Caco-2 (cell line): ENCODE results near the gene DLG4. TPM values are rescaled to one million over a fixed set of nuclear protein-coding genes. Genes with fewer than 3 reads are reported as not detected.

ENCODE experiments used
- BruUV-seq: library from RNA; stranded (reverse); fragments of 400-500 nt; replicated peaks from 2 replicates; lab custom pipeline; 2021; lab: Mats Ljungman, UMichigan
- CTCF ChIA-PET: fragments of 300-600 bp; sonication (Branson Sonifier 250); formaldehyde crosslinking; loops from one replicate; lab custom pipeline; 2022; ENCODE audit warnings: antibody characterized with exemption; lab: Charles Lee
- POLR2A ChIA-PET: fragments of 300-600 bp; sonication (Branson Sonifier 250); formaldehyde crosslinking; loops from one replicate; lab custom pipeline; 2022; ENCODE audit warnings: antibody characterized with exemption; lab: Charles Lee
- DNase-seq, 2 experiments: peaks; one replicate each; pipeline versions ENCODE4 v3.0.0 to v3.0.0-alpha.2; 2020 to 2022
- H3K27me3 ChIP-seq: replicated peaks from 2 replicates; pipeline ENCODE4 v1.6.0; 2011; ENCODE audit warnings: low read length; ENCODE audit not compliant: control insufficient read depth, insufficient read depth
- H3K36me3 ChIP-seq: 2 replicates; pipeline ENCODE4 v1.5.1; 2011; ENCODE audit warnings: low read length; ENCODE audit not compliant: control insufficient read depth, insufficient read depth
- H3K4me1 ChIP-seq: fragments of 250-450 bp; sonication (Bioruptor Pico); 2 replicates; pipeline ENCODE4 v1.5.1; 2020; ENCODE audit warnings: mild to moderate bottlenecking
- H3K4me3 ChIP-seq: 2 replicates; pipeline ENCODE4 v1.5.1; 2011; ENCODE audit warnings: low read depth, mild to moderate bottlenecking, control low read depth, low read length
- H3K9me3 ChIP-seq: fragments of 250-450 bp; sonication (Bioruptor Pico); 2 replicates; pipeline ENCODE4 v1.5.1; 2020; ENCODE audit warnings: mild to moderate bottlenecking, moderate library complexity
- H3K27ac Mint-ChIP-seq: one replicate; pipeline ENCODE4 v1.8.0; 2022; ENCODE audit warnings: mixed read lengths; ENCODE audit not compliant: unreplicated experiment
- H3K27me3 Mint-ChIP-seq: one replicate; pipeline ENCODE4 v1.8.0; 2022; ENCODE audit warnings: mixed read lengths; ENCODE audit not compliant: insufficient read depth, unreplicated experiment
- H3K36me3 Mint-ChIP-seq: one replicate; pipeline ENCODE4 v1.8.0; 2022; ENCODE audit warnings: mild to moderate bottlenecking, mixed read lengths; ENCODE audit not compliant: insufficient read depth, unreplicated experiment
- H3K4me1 Mint-ChIP-seq: one replicate; pipeline ENCODE4 v1.8.0; 2022; ENCODE audit warnings: low read depth, mixed read lengths; ENCODE audit not compliant: unreplicated experiment
- H3K4me3 Mint-ChIP-seq: one replicate; pipeline ENCODE4 v1.8.0; 2022; ENCODE audit warnings: mild to moderate bottlenecking, moderate library complexity, mixed read lengths; ENCODE audit not compliant: unreplicated experiment
- H3K9me3 Mint-ChIP-seq: one replicate; pipeline ENCODE4 v1.8.0; 2022; ENCODE audit warnings: mixed read lengths; ENCODE audit not compliant: unreplicated experiment
- CTCF ChIP-seq, 2 experiments: fragments of 200-600 bp in 1 of 2; IDR thresholded peaks; 1 replicate in 1 of 2; 2 replicates in 1 of 2; pipeline versions ENCODE4 v1.5.1 to v1.8.0; 2011 to 2022; ENCODE audit warnings: antibody characterized with exemption in 1 of 2, control low read depth in 1 of 2, inconsistent platforms in 1 of 2, low read depth in 1 of 2, low read length in 1 of 2, mild to moderate bottlenecking in 1 of 2, moderate library complexity in 1 of 2; ENCODE audit not compliant: insufficient read depth in 1 of 2, severe bottlenecking in 1 of 2, unreplicated experiment in 1 of 2
- intact Hi-C: fragments of 100-400 bp; cut with micrococcal nuclease; formaldehyde crosslinking; loops from one replicate; pipeline ENCODE4 v1.10.0; 2022; ENCODE audit not compliant: unreplicated experiment
- total RNA-seq: library from RNA; stranded (reverse); gene quantifications from 2 replicates; pipeline ENCODE4 v1.2.3, GENCODE V29; 2022

DLG4 gene
- total RNA-seq, 1 experiment from 2014 or later: 0.98 TPM

GRCh38 chr17:7261379-7262191 lies 41.9 kb upstream of the DLG4 start:
- H3K9me3 Mint-ChIP-seq: no peaks in the 10 kb centered on the region
- BruUV-seq: TSS peak; percentile 65

GRCh38 chr17:7260651-7261378 lies 41.2 kb upstream of the DLG4 start:
- H3K4me3 ChIP-seq: peak overlapping the region; percentile 98
- peak; percentile 77 to 83 for DNase-seq
- CTCF ChIA-PET: no interaction called here

More at GRCh38 chr17:7261379-7262191, 41.9 kb upstream of the DLG4 start:
- peaks cover 71% of the 10 kb centered on the region for H3K36me3 Mint-ChIP-seq
- no peak for TF ChIP-seq CTCF (IDR thresholded peaks at IDR 0.05; ENCODE audit: insufficient read depth in 1 of 2, low read depth in 1 of 2, low read length in 1 of 2, severe bottlenecking in 1 of 2, unreplicated experiment in 1 of 2)
- Histone ChIP-seq H3K9me3 (no peaks in the 10 kb centered on the region), H3K36me3 (peaks cover 2% of the 10 kb centered on the region), H3K27me3 (no peaks in the 10 kb centered on the region), H3K4me1 (peaks cover 26% of the 10 kb centered on the region), H3K4me3 (peak overlapping the region; percentile 98)
- DNase-seq: no peak
- H3K4me1 Mint-ChIP-seq: peaks cover 9% of the 10 kb centered on the region
- no peaks in the 10 kb centered on the region for H3K27me3 Mint-ChIP-seq
- H3K27ac Mint-ChIP-seq: peak overlapping the region; percentile 97
- H3K4me3 Mint-ChIP-seq: peak overlapping the region; percentile 99
- ChIA-PET CTCF (no interaction called here), POLR2A (interaction anchor here (0.7 to 0.8 kb wide), 2 partner anchors 47 to 238 kb away, joined by 4 to 7 read pairs; no protein-coding TSS in a partner anchor)
- intact Hi-C loops: no loop called here

More at GRCh38 chr17:7260651-7261378, 41.2 kb upstream of the DLG4 start:
- intact Hi-C loops: no loop called here
- BruUV-seq: no TSS peak
- H3K9me3 Mint-ChIP-seq: no peaks in the 10 kb centered on the region
- H3K36me3 ChIP-seq: peaks cover 2% of the 10 kb centered on the region
- peak overlapping the region; percentile 97 for H3K27ac Mint-ChIP-seq
- H3K4me1 Mint-ChIP-seq: peaks cover 9% of the 10 kb centered on the region
- H3K27me3 Mint-ChIP-seq: no peaks in the 10 kb centered on the region
- no peak for TF ChIP-seq CTCF (IDR thresholded peaks at IDR 0.05; ENCODE audit: insufficient read depth in 1 of 2, low read depth in 1 of 2, low read length in 1 of 2, severe bottlenecking in 1 of 2, unreplicated experiment in 1 of 2)
- peaks cover 78% of the 10 kb centered on the region for H3K36me3 Mint-ChIP-seq
- no peaks in the 10 kb centered on the region for H3K9me3 ChIP-seq
- peak overlapping the region; percentile 99 for H3K4me3 Mint-ChIP-seq
- H3K27me3 ChIP-seq: no peaks in the 10 kb centered on the region
- peaks cover 26% of the 10 kb centered on the region for H3K4me1 ChIP-seq
- POLR2A ChIA-PET: interaction anchor here (0.8 kb wide), 1 partner anchor 46 kb away, joined by 7 read pairs; no protein-coding TSS in a partner anchor
